Neural progenitor cell (in vitro differentiated cells): ENCODE data around the gene DLG2.

Experiments
- EZH2 ChIP-seq: fragments of 200-600 bp; sonication (generic); IDR thresholded peaks from 2 replicates; pipeline ENCODE4 v1.6.1; 2017; ENCODE audit warnings: antibody characterized with exemption, mild to moderate bottlenecking, moderate library complexity
- TF ChIP-seq, protein P1 (sequence below): fragments of 200-600 bp; sonication (generic); IDR thresholded peaks from 2 replicates; pipeline ENCODE4 v1.5.1; 2017; ENCODE audit warnings: antibody characterized with exemption, mild to moderate bottlenecking

DNA sequence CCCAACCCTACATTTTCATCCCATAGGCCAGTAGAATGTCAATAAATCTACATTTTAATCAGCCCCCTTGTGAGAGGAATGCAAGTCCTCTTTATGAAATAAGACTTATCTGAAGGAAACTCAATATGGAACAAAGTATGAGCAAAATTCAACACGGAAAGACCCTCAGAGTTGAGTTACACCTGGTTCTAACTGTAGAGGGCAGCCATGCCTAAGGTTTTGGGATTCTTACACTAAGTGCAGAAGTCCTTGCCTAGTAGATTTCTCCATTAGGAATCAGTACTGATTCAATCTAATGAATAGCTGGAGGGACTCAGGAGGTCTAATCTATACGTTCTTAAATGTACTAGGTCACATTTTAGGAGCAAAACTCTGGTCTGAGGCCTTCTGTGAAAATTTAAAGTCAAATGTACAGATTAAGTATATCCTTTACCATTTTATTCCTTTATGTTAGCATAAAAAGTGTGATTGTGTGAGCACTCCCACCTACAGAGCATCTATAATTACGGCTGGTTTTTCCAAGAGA is 904.5 kb downstream of the DLG2 start:
- TF ChIP-seq, protein P1, sequence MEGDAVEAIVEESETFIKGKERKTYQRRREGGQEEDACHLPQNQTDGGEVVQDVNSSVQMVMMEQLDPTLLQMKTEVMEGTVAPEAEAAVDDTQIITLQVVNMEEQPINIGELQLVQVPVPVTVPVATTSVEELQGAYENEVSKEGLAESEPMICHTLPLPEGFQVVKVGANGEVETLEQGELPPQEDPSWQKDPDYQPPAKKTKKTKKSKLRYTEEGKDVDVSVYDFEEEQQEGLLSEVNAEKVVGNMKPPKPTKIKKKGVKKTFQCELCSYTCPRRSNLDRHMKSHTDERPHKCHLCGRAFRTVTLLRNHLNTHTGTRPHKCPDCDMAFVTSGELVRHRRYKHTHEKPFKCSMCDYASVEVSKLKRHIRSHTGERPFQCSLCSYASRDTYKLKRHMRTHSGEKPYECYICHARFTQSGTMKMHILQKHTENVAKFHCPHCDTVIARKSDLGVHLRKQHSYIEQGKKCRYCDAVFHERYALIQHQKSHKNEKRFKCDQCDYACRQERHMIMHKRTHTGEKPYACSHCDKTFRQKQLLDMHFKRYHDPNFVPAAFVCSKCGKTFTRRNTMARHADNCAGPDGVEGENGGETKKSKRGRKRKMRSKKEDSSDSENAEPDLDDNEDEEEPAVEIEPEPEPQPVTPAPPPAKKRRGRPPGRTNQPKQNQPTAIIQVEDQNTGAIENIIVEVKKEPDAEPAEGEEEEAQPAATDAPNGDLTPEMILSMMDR: peak; percentile 70
- TF ChIP-seq EZH2: no peak
